ENCODE data around the gene LDLRAD4. TPM values are rescaled to one million over a fixed set of nuclear protein-coding genes. Genes with fewer than 3 reads are reported as not detected.

LDLRAD4 gene
- total RNA-seq, 2 experiments from 2014 or later: 37.3 to 38.5 TPM

DNA sequence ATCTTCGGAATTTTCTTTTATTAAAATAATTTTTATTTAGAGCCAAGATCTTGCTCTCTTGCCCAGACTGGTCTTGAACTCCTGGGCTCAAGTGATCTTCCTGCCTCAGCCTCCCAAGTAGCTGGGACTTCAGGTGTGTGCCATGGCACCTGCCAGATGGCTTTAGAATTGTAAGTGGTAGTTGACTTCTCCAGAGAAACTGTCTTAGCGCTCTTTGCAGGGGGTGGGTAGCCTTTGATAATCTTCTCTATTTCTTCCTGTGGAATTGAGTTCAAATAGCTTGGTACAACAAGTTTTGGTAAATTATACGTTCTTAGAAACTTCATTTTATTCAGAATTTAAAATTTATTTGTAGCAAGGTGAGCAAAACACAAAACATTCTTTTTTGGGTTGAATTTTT is 113.3 kb downstream of the LDLRAD4 start:
- ATAC-seq: no peak
- no peak overlapping the region for H3K27ac Mint-ChIP-seq
- intact Hi-C loops (cut with micrococcal nuclease): no loop called here
- CTCF ChIA-PET: interaction anchor here (1.4 kb wide), 1 partner anchor 116 kb away, joined by 4 read pairs; no protein-coding TSS in a partner anchor
- no peaks in the 10 kb centered on the region for H3K27me3 Mint-ChIP-seq
- peaks cover 19% of the 10 kb centered on the region for H3K4me1 Mint-ChIP-seq (ENCODE audit: low read depth)
- POLR2A ChIA-PET: no interaction called here
- H3K36me3 Mint-ChIP-seq (ENCODE audit: low read depth): peaks cover 8% of the 10 kb centered on the region
- H3K4me3 Mint-ChIP-seq: no peak overlapping the region
- DNase-seq: no peak
- H3K9me3 Mint-ChIP-seq: peaks cover 4% of the 10 kb centered on the region
- TF ChIP-seq, protein P1, sequence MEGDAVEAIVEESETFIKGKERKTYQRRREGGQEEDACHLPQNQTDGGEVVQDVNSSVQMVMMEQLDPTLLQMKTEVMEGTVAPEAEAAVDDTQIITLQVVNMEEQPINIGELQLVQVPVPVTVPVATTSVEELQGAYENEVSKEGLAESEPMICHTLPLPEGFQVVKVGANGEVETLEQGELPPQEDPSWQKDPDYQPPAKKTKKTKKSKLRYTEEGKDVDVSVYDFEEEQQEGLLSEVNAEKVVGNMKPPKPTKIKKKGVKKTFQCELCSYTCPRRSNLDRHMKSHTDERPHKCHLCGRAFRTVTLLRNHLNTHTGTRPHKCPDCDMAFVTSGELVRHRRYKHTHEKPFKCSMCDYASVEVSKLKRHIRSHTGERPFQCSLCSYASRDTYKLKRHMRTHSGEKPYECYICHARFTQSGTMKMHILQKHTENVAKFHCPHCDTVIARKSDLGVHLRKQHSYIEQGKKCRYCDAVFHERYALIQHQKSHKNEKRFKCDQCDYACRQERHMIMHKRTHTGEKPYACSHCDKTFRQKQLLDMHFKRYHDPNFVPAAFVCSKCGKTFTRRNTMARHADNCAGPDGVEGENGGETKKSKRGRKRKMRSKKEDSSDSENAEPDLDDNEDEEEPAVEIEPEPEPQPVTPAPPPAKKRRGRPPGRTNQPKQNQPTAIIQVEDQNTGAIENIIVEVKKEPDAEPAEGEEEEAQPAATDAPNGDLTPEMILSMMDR (IDR thresholded peaks at IDR 0.05): no peak

DNA sequence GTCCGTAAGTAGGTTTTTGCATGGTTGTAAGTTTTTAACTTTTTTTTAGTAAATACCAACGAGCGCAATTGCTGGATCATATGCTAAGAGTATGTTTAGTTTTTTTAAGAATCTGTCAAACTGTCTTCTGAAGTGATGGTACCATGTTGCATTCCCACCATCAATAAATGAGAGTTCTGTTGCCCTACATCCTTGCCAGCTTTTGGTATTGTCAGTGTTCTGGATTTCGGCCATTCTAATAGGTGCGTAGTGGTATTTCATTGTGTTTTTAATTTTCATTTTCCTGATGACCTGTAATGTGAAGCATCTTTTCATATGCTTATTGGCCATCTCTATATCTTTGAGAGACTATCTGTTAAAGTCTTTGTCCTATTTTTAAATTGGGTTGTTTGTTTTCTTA is 114.3 kb downstream of the LDLRAD4 start:
- Mint-ChIP-seq H3K9me3 (peaks cover 4% of the 10 kb centered on the region), H3K4me3 (no peak overlapping the region), H3K4me1 (ENCODE audit: low read depth) (peaks cover 19% of the 10 kb centered on the region), H3K27me3 (no peaks in the 10 kb centered on the region), H3K36me3 (ENCODE audit: low read depth) (peaks cover 8% of the 10 kb centered on the region), H3K27ac (no peak overlapping the region)
- ATAC-seq (no peak), DNase-seq (no peak)
- CTCF ChIA-PET: interaction anchor here (1.4 kb wide), 1 partner anchor 117 kb away, joined by 4 read pairs; no protein-coding TSS in a partner anchor
- intact Hi-C loops (cut with micrococcal nuclease): no loop called here
- POLR2A ChIA-PET: no interaction called here
- TF ChIP-seq, protein P1 (IDR thresholded peaks at IDR 0.05): no peak

DNA sequence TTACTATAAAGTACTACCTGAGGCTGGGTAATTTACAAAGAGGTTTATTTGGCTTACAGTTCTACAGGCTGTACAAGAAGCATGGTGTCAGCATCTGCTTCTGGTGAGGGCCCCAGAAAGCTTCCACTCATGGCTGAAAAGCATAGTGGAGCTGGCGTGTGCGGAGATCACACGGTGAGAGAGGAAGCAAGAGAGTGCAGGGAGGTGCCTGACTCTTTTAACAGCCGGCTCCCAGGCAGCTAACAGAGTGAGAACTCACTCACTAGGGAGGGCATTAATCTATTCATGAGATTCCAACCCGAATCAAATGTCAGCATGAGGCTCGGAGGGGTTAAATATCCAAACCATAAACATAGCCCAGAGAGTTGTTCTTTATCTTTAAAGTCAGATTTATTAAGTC is 117.3 kb downstream of the LDLRAD4 start:
- ATAC-seq (no peak), DNase-seq (no peak)
- H3K4me1 Mint-ChIP-seq (ENCODE audit: low read depth): peaks cover 19% of the 10 kb centered on the region
- H3K27me3 Mint-ChIP-seq: no peaks in the 10 kb centered on the region
- H3K9me3 Mint-ChIP-seq: peaks cover 4% of the 10 kb centered on the region
- no peak overlapping the region for H3K27ac Mint-ChIP-seq
- TF ChIP-seq, protein P1 (IDR thresholded peaks at IDR 0.05): no peak
- intact Hi-C loops (cut with micrococcal nuclease): no loop called here
- no peak overlapping the region for H3K4me3 Mint-ChIP-seq
- CTCF ChIA-PET: no interaction called here
- POLR2A ChIA-PET: interaction anchor here (1.0 kb wide), 1 partner anchor 28 kb away, joined by 4 read pairs; no protein-coding TSS in a partner anchor
- peaks cover 8% of the 10 kb centered on the region for H3K36me3 Mint-ChIP-seq (ENCODE audit: low read depth)

DNA sequence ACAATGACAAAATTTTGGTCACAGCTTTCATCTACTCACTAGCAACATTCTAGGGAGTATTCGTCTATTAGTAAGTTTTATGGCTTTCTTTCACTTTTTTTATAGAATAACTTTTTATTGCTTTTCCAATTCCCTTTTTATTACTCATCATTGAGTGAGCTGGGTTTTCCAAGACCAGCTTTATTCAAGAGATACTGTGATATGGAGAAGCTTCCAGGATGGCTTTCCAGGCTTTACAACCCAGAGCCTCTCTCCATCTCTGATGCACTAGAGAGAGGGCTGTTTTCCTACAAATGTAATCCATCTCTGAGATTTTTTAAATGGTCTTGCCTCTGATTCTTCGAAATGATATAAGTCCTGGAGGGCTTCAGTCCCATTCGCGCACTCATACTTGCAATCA is 118.3 kb downstream of the LDLRAD4 start:
- no peak for DNase-seq
- Mint-ChIP-seq H3K9me3 (peaks cover 7% of the 10 kb centered on the region), H3K4me1 (ENCODE audit: low read depth) (peaks cover 13% of the 10 kb centered on the region), H3K4me3 (no peak overlapping the region), H3K27me3 (no peaks in the 10 kb centered on the region), H3K36me3 (ENCODE audit: low read depth) (peaks cover 11% of the 10 kb centered on the region), H3K27ac (no peak overlapping the region)
- POLR2A ChIA-PET: interaction anchor here (0.7 kb wide), 1 partner anchor 9 kb away, joined by 3 read pairs; no protein-coding TSS in a partner anchor
- TF ChIP-seq, protein P1 (IDR thresholded peaks at IDR 0.05): no peak
- CTCF ChIA-PET: no interaction called here
- intact Hi-C loops (cut with micrococcal nuclease): no loop called here
- no peak for ATAC-seq

DNA sequence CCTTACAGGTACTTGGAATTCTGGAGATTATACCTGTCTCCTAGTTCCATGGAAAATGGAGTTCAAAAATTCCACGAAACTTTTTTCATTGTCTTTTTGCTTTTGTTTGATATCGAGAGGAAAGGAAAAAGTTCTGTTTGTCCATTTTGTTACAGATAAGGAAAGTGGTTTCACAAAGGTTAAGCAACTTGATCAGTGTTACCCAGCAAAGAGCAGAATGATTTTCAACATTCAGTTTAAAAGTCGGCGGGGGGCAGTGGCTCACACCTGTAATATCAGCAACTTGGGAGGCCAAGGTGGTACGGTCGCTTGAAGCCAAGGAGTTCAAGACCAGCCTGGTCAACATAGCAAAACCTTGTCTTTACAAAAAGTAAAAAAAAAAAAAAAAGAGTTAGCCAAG is 118.8 kb downstream of the LDLRAD4 start:
- POLR2A ChIA-PET: no interaction called here
- H3K4me3 Mint-ChIP-seq: no peak overlapping the region

More for the DNA sequence above, 118.8 kb downstream of the LDLRAD4 start:
- Mint-ChIP-seq H3K27ac (no peak overlapping the region), H3K27me3 (no peaks in the 10 kb centered on the region), H3K9me3 (peaks cover 8% of the 10 kb centered on the region), H3K36me3 (ENCODE audit: low read depth) (peaks cover 11% of the 10 kb centered on the region), H3K4me1 (ENCODE audit: low read depth) (peaks cover 8% of the 10 kb centered on the region)
- ATAC-seq (no peak), DNase-seq (no peak)
- TF ChIP-seq, protein P1 (IDR thresholded peaks at IDR 0.05): no peak
- CTCF ChIA-PET: no interaction called here
- intact Hi-C loops (cut with micrococcal nuclease): no loop called here
